ENCODE data around the gene IMPDH2.

Gene IMPDH2

DNA sequence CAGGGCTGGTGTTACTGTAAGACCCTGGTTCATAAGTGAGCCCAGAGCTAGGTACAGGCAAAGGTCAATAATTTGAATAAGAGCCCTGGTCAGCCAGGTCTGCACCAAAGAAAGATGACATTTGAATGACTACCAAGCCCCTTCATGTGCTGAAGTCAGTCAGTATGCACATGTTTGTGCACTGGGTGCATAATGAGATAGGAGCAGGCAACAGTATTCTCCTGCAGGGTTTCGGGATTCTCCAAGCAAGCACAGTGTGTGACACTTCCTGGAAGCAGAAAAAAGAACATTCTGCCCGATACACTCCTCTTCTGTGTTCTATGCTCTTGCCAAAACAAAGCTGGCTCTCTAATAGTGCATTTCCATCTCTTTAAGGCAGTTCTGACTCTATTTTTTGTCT lies 5.5 kb upstream of the IMPDH2 start:
- no peak overlapping the region for H3K4me3 ChIP-seq
- no peak overlapping the region for H3K27ac ChIP-seq
- peaks cover 23% of the 10 kb centered on the region; the same call in 1 of the 2 replicates for H3K36me3 ChIP-seq (ENCODE audit: insufficient read depth, low read length)
- H3K9ac ChIP-seq (ENCODE audit: insufficient read length), result no peak overlapping the region
- TF ChIP-seq EZH2 (IDR thresholded peaks at IDR 0.05), result no peak
- no peak for TF ChIP-seq FOXP2 (optimal IDR thresholded peaks at IDR 0.05; ENCODE audit: control extremely low read depth, extremely low read length, insufficient read depth)
- no peak for TF ChIP-seq POLR2AphosphoS5 (IDR thresholded peaks at IDR 0.05; ENCODE audit: borderline replicate concordance, low read depth, low read length)
- no peak for DNase-seq (ENCODE audit: low read depth, low spot score)
- no peaks in the 10 kb centered on the region for H3K9me3 ChIP-seq (ENCODE audit: low read depth, low read length)

DNA sequence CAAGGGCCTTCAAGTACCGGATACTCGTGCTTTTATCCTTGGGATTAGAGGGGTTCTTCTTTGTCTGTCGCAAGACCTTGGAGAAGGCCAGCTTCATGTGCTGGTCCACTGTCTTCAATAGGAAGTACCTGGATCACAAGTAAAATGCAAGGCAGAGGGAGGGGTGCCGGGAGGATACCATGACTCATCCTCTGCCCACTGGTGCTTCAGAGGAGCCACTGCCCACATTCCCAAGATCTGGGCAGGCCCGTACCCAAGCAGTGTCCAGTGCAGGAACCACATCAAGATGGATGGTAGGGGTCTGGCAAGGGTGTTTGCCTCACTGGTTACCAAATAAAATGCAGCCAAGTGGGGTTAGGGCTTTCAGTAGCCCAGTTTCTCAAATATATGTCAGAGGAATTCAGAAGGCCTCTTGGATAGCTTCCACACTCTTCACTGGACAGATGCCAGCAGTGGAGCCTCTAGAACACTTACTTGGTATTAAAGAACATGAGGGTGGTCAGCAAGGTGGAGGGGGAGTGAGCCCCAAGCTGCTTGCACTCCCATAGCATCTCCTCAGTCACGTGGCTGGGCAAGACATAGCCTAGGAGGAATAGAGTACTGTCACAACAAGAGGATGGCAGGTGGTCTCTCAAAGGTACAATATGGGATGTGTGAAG lies 3.6 kb upstream of the IMPDH2 start:
- H3K36me3 ChIP-seq (ENCODE audit: insufficient read depth, low read length), result peaks cover 27% of the 10 kb centered on the region; the same call in 1 of the 2 replicates
- H3K9me3 ChIP-seq (ENCODE audit: low read depth, low read length), result no peaks in the 10 kb centered on the region
- no peak overlapping the region for H3K9ac ChIP-seq (ENCODE audit: insufficient read length)
- H3K27ac ChIP-seq, result no peak overlapping the region
- TF ChIP-seq FOXP2 (optimal IDR thresholded peaks at IDR 0.05; ENCODE audit: control extremely low read depth, extremely low read length, insufficient read depth) (no peak), POLR2AphosphoS5 (IDR thresholded peaks at IDR 0.05; ENCODE audit: borderline replicate concordance, low read depth, low read length) (no peak), EZH2 (IDR thresholded peaks at IDR 0.05) (no peak)
- no peak for DNase-seq (ENCODE audit: low read depth, low spot score)
- no peak overlapping the region for H3K4me3 ChIP-seq

DNA sequence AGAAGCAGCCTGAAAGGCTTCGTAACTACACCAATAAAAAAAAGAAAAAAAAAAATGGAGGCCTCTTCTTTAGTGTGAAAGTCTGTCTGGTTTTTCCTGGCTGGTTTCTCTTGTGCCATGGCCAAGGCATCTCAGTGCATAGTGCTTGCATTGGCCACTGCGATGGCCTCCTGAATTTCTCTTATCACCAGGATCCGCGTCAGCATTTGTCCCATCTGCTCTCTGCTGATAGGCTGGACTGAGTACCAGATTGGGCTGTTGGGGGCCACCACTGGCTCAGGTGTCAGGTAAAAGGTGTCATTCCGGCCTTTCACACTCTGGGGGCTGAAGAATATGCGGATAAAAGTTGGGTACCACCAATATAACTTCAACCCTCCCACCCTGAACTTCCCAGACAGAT lies 1.1 kb upstream of the IMPDH2 start:
- H3K27ac ChIP-seq, result 0 out of 2 replicates have a peak overlapping the region, but pooled peaks have one; percentile 84
- H3K9ac ChIP-seq (ENCODE audit: insufficient read length), result no peak overlapping the region
- H3K9me3 ChIP-seq (ENCODE audit: low read depth, low read length), result no peaks in the 10 kb centered on the region
- TF ChIP-seq FOXP2 (optimal IDR thresholded peaks at IDR 0.05; ENCODE audit: control extremely low read depth, extremely low read length, insufficient read depth) (no peak), EZH2 (IDR thresholded peaks at IDR 0.05) (no peak), POLR2AphosphoS5 (IDR thresholded peaks at IDR 0.05; ENCODE audit: borderline replicate concordance, low read depth, low read length) (no peak)
- no peak overlapping the region for H3K4me3 ChIP-seq
- DNase-seq (ENCODE audit: low read depth, low spot score), result no peak
- H3K36me3 ChIP-seq (ENCODE audit: insufficient read depth, low read length), result peaks cover 45% of the 10 kb centered on the region; the same call in 1 of the 2 replicates

DNA sequence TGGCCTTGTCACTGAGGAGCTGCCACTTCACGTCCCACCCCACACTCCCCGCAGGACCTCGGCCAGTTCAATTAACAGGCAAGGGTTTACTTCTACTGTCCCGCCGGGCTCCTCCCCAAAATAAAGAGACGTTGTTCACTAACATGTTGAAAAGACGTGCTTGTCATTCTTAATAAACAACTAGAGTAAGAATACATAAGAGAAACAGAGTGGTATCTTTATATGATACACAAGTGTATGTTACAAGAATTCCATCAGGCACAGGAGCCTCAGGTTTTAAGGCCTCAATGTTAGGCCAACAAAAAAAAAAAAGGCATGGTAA lies 326 bp upstream of the IMPDH2 start:
- peak overlapping the region; percentile 84 for H3K27ac ChIP-seq
- peak overlapping the region; percentile 87 for H3K4me3 ChIP-seq
- TF ChIP-seq POLR2AphosphoS5 (IDR thresholded peaks at IDR 0.05; ENCODE audit: borderline replicate concordance, low read depth, low read length) (no peak; the same call in 1 of the 2 replicates), EZH2 (IDR thresholded peaks at IDR 0.05) (no peak), FOXP2 (optimal IDR thresholded peaks at IDR 0.05; ENCODE audit: control extremely low read depth, extremely low read length, insufficient read depth) (no peak)
- no peak for DNase-seq (ENCODE audit: low read depth, low spot score)
- H3K9ac ChIP-seq (ENCODE audit: insufficient read length), result peak overlapping the region; percentile 26
- H3K9me3 ChIP-seq (ENCODE audit: low read depth, low read length), result no peaks in the 10 kb centered on the region
- H3K36me3 ChIP-seq (ENCODE audit: insufficient read depth, low read length), result peaks cover 50% of the 10 kb centered on the region; the same call in 1 of the 2 replicates

DNA sequence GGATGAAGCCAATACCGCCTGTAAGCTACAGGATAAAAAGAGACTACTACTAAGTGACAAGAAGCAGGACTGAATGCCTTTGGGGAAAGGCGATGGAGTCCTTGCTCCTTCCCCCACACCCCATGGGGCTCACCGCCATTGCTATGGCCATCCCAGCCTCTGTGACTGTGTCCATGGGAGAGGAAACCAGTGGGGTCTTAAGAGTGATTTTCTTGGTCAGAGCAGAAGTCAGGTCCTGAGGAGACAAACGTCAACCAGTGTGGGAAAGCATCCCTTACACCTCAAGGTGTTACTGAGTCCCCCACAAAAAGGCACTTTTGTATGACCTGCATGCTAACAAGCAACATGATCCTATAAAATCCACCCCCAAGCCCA lies 913 bp downstream of the IMPDH2 start:
- no peak overlapping the region for H3K27ac ChIP-seq
- DNase-seq (ENCODE audit: low read depth, low spot score), result no peak
- no peaks in the 10 kb centered on the region for H3K9me3 ChIP-seq (ENCODE audit: low read depth, low read length)
- peak overlapping the region; percentile 94 for H3K9ac ChIP-seq (ENCODE audit: insufficient read length)
- TF ChIP-seq EZH2 (IDR thresholded peaks at IDR 0.05) (no peak), POLR2AphosphoS5 (IDR thresholded peaks at IDR 0.05; ENCODE audit: borderline replicate concordance, low read depth, low read length) (no peak), FOXP2 (optimal IDR thresholded peaks at IDR 0.05; ENCODE audit: control extremely low read depth, extremely low read length, insufficient read depth) (no peak)
- H3K4me3 ChIP-seq, result peak overlapping the region; percentile 87
- H3K36me3 ChIP-seq (ENCODE audit: insufficient read depth, low read length), result peaks cover 56% of the 10 kb centered on the region; the same call in 1 of the 2 replicates

DNA sequence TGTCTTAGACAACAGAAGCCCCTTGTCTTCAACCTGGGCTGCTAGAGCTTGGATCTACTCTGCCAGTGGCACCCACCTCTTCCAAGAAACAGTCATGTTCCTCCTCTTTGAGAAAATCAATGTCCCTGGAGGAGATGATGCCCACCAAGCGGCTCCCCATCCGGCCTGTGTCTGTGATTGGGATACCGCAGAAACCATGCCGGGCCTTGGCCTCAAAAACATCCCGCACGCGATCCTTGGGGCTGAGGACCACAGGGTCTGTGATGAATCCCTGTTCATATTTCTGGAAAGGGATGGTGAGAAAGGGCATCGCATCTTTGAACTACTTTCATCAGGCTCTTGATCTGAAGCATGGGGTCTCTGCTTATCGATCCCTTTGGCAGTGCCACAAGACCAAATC lies 1.6 kb downstream of the IMPDH2 start:
- peak overlapping the region; percentile 87; the same call in 1 of the 2 replicates for H3K4me3 ChIP-seq

DNA sequence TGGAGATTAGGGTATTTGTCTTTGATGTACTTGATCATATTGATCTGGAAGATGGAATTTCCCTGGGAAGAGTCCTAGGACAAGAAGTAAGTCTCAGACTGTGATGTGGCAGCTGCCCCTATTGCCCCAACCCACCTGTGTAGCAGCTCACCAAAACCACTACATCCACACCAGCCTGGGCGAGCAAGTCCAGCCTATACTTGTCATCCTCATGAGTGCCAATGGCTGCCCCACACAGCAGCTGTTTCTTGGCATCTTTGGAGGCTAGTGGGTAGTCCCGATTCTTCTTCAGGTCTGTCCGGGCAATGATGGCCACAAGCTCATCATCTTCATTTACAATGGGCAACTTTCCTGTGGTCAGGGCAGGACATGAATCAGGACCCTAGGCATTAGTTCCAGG lies 2.7 kb downstream of the IMPDH2 start:
- H3K4me3 ChIP-seq, result no peak overlapping the region
- DNase-seq (ENCODE audit: low read depth, low spot score), result no peak
- no peak overlapping the region for H3K9ac ChIP-seq (ENCODE audit: insufficient read length)
- H3K27ac ChIP-seq, result no peak overlapping the region
- H3K9me3 ChIP-seq (ENCODE audit: low read depth, low read length), result no peaks in the 10 kb centered on the region
- TF ChIP-seq FOXP2 (optimal IDR thresholded peaks at IDR 0.05; ENCODE audit: control extremely low read depth, extremely low read length, insufficient read depth), result no peak
- TF ChIP-seq POLR2AphosphoS5 (IDR thresholded peaks at IDR 0.05; ENCODE audit: borderline replicate concordance, low read depth, low read length), result no peak; the same call in 1 of the 2 replicates
- TF ChIP-seq EZH2 (IDR thresholded peaks at IDR 0.05), result no peak
- peaks cover 40% of the 10 kb centered on the region; the same call in 1 of the 2 replicates for H3K36me3 ChIP-seq (ENCODE audit: insufficient read depth, low read length)

More for the DNA sequence above, 1.6 kb downstream of the IMPDH2 start:
- Histone ChIP-seq H3K36me3 (ENCODE audit: insufficient read depth, low read length) (peaks cover 51% of the 10 kb centered on the region; the same call in 1 of the 2 replicates), H3K9me3 (ENCODE audit: low read depth, low read length) (no peaks in the 10 kb centered on the region), H3K9ac (ENCODE audit: insufficient read length) (no peak overlapping the region), H3K27ac (no peak overlapping the region)
- DNase-seq (ENCODE audit: low read depth, low spot score), result no peak
- TF ChIP-seq POLR2AphosphoS5 (IDR thresholded peaks at IDR 0.05; ENCODE audit: borderline replicate concordance, low read depth, low read length), result no peak
- no peak for TF ChIP-seq FOXP2 (optimal IDR thresholded peaks at IDR 0.05; ENCODE audit: control extremely low read depth, extremely low read length, insufficient read depth)
- no peak for TF ChIP-seq EZH2 (IDR thresholded peaks at IDR 0.05)

DNA sequence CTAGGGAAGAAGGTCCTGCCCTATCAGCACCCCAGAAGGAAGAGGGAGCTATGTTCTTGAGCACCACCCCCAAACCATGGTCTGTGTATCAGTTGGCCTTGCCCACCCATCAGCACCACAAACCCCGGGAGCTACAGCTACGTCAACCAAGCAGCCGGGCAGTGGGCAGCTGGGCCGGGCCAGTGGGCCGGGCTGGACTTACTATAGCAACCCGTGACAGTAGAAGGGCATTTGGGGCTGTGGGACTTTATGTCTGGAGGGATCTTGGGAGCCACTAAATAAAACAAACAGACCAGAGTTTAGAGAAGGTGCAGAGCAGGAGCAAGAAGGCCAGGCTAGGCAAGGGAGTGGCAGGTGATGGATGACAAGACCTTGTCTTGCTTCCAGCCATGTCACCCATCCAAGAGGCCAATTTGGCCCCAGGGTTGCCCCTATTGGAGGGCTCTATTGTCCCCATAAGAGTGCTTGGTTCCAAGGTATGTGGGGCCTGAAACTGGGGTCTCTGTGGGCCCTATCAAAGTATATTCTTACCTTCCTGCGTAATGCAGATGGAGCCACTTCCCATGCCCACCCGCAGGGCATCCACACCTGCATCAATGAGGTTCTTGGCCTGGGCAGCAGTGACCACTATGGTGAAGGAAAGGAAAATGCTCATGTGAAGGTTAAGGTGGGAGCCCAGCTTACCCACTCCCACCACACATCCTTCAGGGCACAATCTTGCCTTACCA lies 3.2 kb downstream of the IMPDH2 start:
- no peak overlapping the region for H3K9ac ChIP-seq (ENCODE audit: insufficient read length)
- H3K27ac ChIP-seq, result no peak overlapping the region
- TF ChIP-seq EZH2 (IDR thresholded peaks at IDR 0.05) (no peak), POLR2AphosphoS5 (IDR thresholded peaks at IDR 0.05; ENCODE audit: borderline replicate concordance, low read depth, low read length) (no peak; the same call in none of the 2 replicates), FOXP2 (optimal IDR thresholded peaks at IDR 0.05; ENCODE audit: control extremely low read depth, extremely low read length, insufficient read depth) (no peak)
- H3K36me3 ChIP-seq (ENCODE audit: insufficient read depth, low read length), result peaks cover 37% of the 10 kb centered on the region; the same call in 1 of the 2 replicates
- H3K9me3 ChIP-seq (ENCODE audit: low read depth, low read length), result no peaks in the 10 kb centered on the region
- no peak for DNase-seq (ENCODE audit: low read depth, low spot score)
- H3K4me3 ChIP-seq, result no peak overlapping the region

Data from SK-N-MC (cell line).